Gastroesophageal sphincter (tissue), 3 donors: Measurements from ENCODE around the gene TMSB10.
"Not testable (repeated sequence)": the region's sequence is repeated elsewhere in the genome, so short reads cannot be mapped to it uniquely, and the experiment has no call there.

Experiments
- CTCF ChIP-seq, 4 experiments: fragments of 200-600 bp in 2 of 4; fragments of 450-650 bp in 2 of 4; sonication (generic) in 1 of 4; IDR thresholded peaks; one replicate each; pipeline ENCODE4 v1.5.1; 2017 to 2019; ENCODE audit warnings: antibody characterized with exemption in 4 of 4, mild to moderate bottlenecking in 2 of 4, moderate library complexity in 2 of 4
- POLR2A ChIP-seq, 2 donors: fragments of 450-650 bp; IDR thresholded peaks; one replicate each; pipeline ENCODE4 v1.6.1; 2017; ENCODE audit warnings: antibody characterized with exemption in 2 of 2, mild to moderate bottlenecking in 2 of 2, moderate library complexity in 1 of 2

DNA sequence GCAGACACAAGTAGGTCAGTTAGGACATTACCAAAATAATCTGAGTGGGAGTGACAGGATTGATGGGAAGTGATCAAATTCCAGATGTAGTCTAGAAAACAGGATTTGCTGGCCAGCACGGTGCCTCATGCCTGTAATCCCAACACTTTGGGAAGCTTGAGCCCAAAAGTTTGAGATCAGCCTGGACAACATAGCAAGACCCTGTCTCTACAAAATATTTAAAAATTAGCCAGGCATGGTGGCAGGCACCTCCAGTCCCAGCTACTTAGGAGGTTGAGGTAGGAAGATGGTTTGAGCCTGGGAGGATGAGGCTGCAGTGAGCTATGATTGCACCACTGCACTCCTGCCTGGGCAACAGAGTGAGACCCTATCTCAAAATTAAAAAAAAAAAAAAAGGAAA, 29.8 kb upstream of the TMSB10 start:
- not testable (repeated sequence) for TF ChIP-seq CTCF, POLR2A (IDR thresholded peaks at IDR 0.05)
